Heart right ventricle (tissue), 16 donors: ENCODE results near the gene PSMG3. TPM values are rescaled to one million over a fixed set of nuclear protein-coding genes. Genes with fewer than 3 reads are reported as not detected.

Experiments
- ATAC-seq, 8 donors: fragments of 200-7000 bp; cut with Tn5 transposase; one replicate each; pipeline ENCODE4 v1.9.1; 2020; ENCODE audit warnings: mild to moderate bottlenecking in 8 of 8, moderate library complexity in 8 of 8, moderate number of reproducible peaks in 1 of 8
- DNase-seq, 2 donors: peaks; one replicate each; pipeline ENCODE4 v3.0.0-alpha.2; 2020
- H3K27ac ChIP-seq, 10 donors: fragments of 200-600 bp; sonication (generic) in 2 of 10; one replicate each; pipeline versions ENCODE4 v1.5.0 to v1.8.0; 2020 to 2022; ENCODE audit warnings: mild to moderate bottlenecking in 3 of 10
- H3K27me3 ChIP-seq, 7 donors: fragments of 200-600 bp; one replicate each; pipeline ENCODE4 v1.8.0; 2021 to 2022; ENCODE audit warnings: mild to moderate bottlenecking in 2 of 7
- H3K36me3 ChIP-seq, 9 donors: fragments of 200-600 bp; sonication (generic) in 1 of 9; one replicate each; pipeline versions ENCODE4 v1.5.0 to v1.8.0; 2020 to 2022; ENCODE audit warnings: mild to moderate bottlenecking in 2 of 9
- H3K4me1 ChIP-seq, 9 donors: fragments of 200-600 bp; sonication (generic) in 1 of 9; one replicate each; pipeline versions ENCODE4 v1.5.0 to v1.8.0; 2020 to 2022; ENCODE audit warnings: mild to moderate bottlenecking in 4 of 9
- H3K4me3 ChIP-seq, 10 donors: fragments of 200-600 bp; sonication (generic) in 2 of 10; one replicate each; pipeline versions ENCODE4 v1.5.0 to v1.8.0; 2020 to 2022; ENCODE audit warnings: mild to moderate bottlenecking in 7 of 10, moderate library complexity in 2 of 10
- H3K9me3 ChIP-seq, 11 donors: fragments of 200-600 bp in 10 of 11; sonication (generic) in 2 of 11; one replicate each; pipeline versions ENCODE4 v1.5.0 to v1.8.0; 2013 to 2022; ENCODE audit warnings: mild to moderate bottlenecking in 2 of 11, control low read depth in 1 of 11, moderate library complexity in 1 of 11
- CTCF ChIP-seq, 9 donors: fragments of 200-600 bp; sonication (generic) in 2 of 9; IDR thresholded peaks; one replicate each; pipeline versions ENCODE4 v1.5.0 to v1.8.0; 2021 to 2022; ENCODE audit warnings: antibody characterized with exemption in 9 of 9, mild to moderate bottlenecking in 5 of 9, moderate library complexity in 1 of 9
- WGBS, 2 donors: extraction: QIAGEN DNeasy Blood & Tissue Kit; methylation state at CpG; one replicate each; pipeline ENCODE4 v1.1.7; 2013; ENCODE audit warnings: inconsistent platforms in 1 of 2; 5-methylcytosine and 5-hydroxymethylcytosine counted together
- intact Hi-C, 10 donors: fragments of 100-400 bp; cut with DNase I; formaldehyde crosslinking; loops; one replicate each; pipeline versions ENCODE4 v1.11.1 to v1.14.2; 2022
- polyA plus RNA-seq, 2 donors: library from polyadenylated mRNA; stranded (reverse); fragments of 200-250 nt; gene quantifications; one replicate each; pipeline ENCODE4 v1.2.3, GENCODE V29; 2013
- total RNA-seq, 10 donors: library from RNA; stranded (reverse); fragmentation: NEBNext Ultra II Directional in 3 of 10; extraction: Animal tissue kit (Norgen Biotek cat#: 25700) in 3 of 10; gene quantifications; one replicate each; pipeline versions ENCODE4 v1.2.1 to v1.2.4, GENCODE V29; 2021 to 2023
- donor health status: Arrhythmogenic right ventricular cardiomyopathy.
- donor health status: ischemic (EF 13 %, LVEDD 7.1; RV severe dilation, severe dysfunction).
- donor health status: healthy with polysubstance abuse.
- donor health status: DM: no; HTN: yes; CAD: no.
- donor health status: DM: no; HTN: no; CAD: no.
- donor health status: ischemic (EF 25% LVEDD 6.9; RV normal size, moderate dysfunction).
- donor health status: ischemic (EF 25% LVEDD 5.7; RV mildly dilated, moderate dysfunction).
- donor health status: healthy.
- donor health status: DM: yes; HTN: yes; CAD: no.
- donor health status: Ischemic cardiomyopathy.
- donor health status: ischemic (EF 35%, LVEDD 5.7; RV mildly dilated, moderate dysfunction).
- donor health status: nonischemic (EF 11% LVEDD 7.7; RV severe dilation, severe dysfunction).
- donor health status: DM: yes; HTN: yes; CAD: no.
- donor health status: PGD.
- donor health status: ischemic (EF 29% LVEDD 5.4; RV normal size, mild dysfunction).
- donor health status: nonischemic (EF 23%, LVEDD 6.1; RV moderate dilation, normal function).

Gene PSMG3
- total and polyA plus RNA-seq, 12 donors, result 7.3 to 45.7 (median 12.0) TPM

GRCh38 chr7:1547777-1548437 is 21.9 kb downstream of the PSMG3 start:
- no peak for ATAC-seq
- Histone ChIP-seq H3K9me3 (no peaks in the 10 kb centered on the region), H3K36me3 (peaks cover 0 to 21% (median 0%) of the 10 kb centered on the region in 9 donors), H3K4me3 (no peak overlapping the region), H3K27ac (no peak overlapping the region), H3K27me3 (no peaks in the 10 kb centered on the region), H3K4me1 (peaks cover 0 to 20% (median 8%) of the 10 kb centered on the region in 9 donors)
- TF ChIP-seq CTCF (IDR thresholded peaks at IDR 0.05), result no peak
- intact Hi-C loops, result no loop called here
- DNase-seq, result peak in 1 of 2 donors; percentile 13
- WGBS, 2 donors, result 76 to 82% methylated on average over 25 to 35 of the region's 35 CpGs

GRCh38 chr7:1546909-1547776 is 22.7 kb downstream of the PSMG3 start:
- H3K27me3 ChIP-seq, result no peaks in the 10 kb centered on the region
- H3K36me3 ChIP-seq, result peaks cover 0 to 29% (median 0%) of the 10 kb centered on the region in 9 donors
- intact Hi-C loops, result no loop called here
- no peak overlapping the region for H3K4me3 ChIP-seq
- H3K9me3 ChIP-seq, result no peaks in the 10 kb centered on the region
- H3K27ac ChIP-seq, result no peak overlapping the region
- TF ChIP-seq CTCF (IDR thresholded peaks at IDR 0.05), result no peak
- ATAC-seq (no peak), DNase-seq (peak in 1 of 2 donors; percentile 10)
- 87 to 88% methylated on average over 39 to 41 of the region's 41 CpGs for WGBS, 2 donors
- H3K4me1 ChIP-seq, result peaks cover 0 to 20% (median 8%) of the 10 kb centered on the region in 9 donors

DNA sequence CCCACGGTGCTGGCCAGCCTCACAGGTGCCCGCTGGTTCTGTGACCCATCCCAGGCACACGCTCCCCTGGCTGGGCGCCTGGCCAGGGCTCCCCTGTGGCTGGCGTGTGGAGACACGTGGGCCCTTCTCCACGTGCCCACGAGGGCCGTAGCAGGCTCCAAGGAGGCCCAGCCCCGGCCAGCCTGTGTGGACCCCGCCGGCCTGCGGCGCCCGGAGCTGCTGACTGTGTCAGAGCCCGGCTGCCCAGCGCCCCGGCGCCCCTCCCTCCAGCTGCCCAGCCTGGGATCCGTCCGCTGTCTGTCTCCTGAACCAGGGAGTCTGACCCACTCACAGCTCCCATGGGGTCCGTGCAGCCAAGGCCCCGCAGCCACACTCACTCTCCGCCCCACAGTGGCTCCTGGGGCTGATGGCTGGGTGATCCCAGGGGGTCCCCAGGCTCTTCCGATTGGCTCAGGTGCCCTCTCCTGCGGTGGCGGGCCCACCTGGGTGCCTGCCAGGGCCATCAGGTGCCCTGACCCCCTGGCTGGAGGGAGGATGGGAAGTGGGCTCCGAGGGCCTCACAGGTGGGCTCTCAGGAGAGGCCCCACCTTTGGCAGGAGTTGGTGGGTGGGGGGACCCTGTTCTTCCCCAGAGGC is 23.4 kb downstream of the PSMG3 start:
- H3K36me3 ChIP-seq, result peaks cover 0 to 36% (median 3%) of the 10 kb centered on the region in 9 donors
- 86 to 88% methylated on average over 28 of the region's 28 CpGs for WGBS, 2 donors
- intact Hi-C loops, result no loop called here
- peaks cover 0 to 20% (median 8%) of the 10 kb centered on the region in 9 donors for H3K4me1 ChIP-seq
- H3K27me3 ChIP-seq, result no peaks in the 10 kb centered on the region
- no peaks in the 10 kb centered on the region for H3K9me3 ChIP-seq
- H3K4me3 ChIP-seq, result no peak overlapping the region
- DNase-seq (no peak), ATAC-seq (peak in 1 of 8 donors; percentile 1)
- H3K27ac ChIP-seq, result no peak overlapping the region
- no peak for TF ChIP-seq CTCF (IDR thresholded peaks at IDR 0.05)
